Calu3 (cell line): ENCODE data around the gene TNFRSF19. TPM values are rescaled to one million over a fixed set of nuclear protein-coding genes. Genes with fewer than 3 reads are reported as not detected.

Experiments used
- BruUV-seq: library from RNA; stranded (reverse); fragments of 400-500 nt; replicated peaks from 2 replicates; lab custom pipeline; 2021; lab: Mats Ljungman, UMichigan
- CTCF ChIA-PET: fragments of 300-600 bp; sonication (Branson Sonifier 250); formaldehyde crosslinking; loops from one replicate; lab custom pipeline; 2022; ENCODE audit warnings: antibody characterized with exemption; lab: Charles Lee
- DNase-seq: peaks from one replicate; pipeline ENCODE4 v3.0.0; 2022
- H3K27ac Mint-ChIP-seq: one replicate; pipeline ENCODE4 v1.8.0; 2022; ENCODE audit warnings: mixed read lengths; ENCODE audit not compliant: unreplicated experiment
- H3K27me3 Mint-ChIP-seq: one replicate; pipeline ENCODE4 v1.8.0; 2022; ENCODE audit warnings: mixed read lengths; ENCODE audit not compliant: unreplicated experiment
- H3K36me3 Mint-ChIP-seq: one replicate; pipeline ENCODE4 v1.8.0; 2022; ENCODE audit warnings: mild to moderate bottlenecking, moderate library complexity, mixed read lengths; ENCODE audit not compliant: insufficient read depth, unreplicated experiment
- H3K4me1 Mint-ChIP-seq: one replicate; pipeline ENCODE4 v1.8.0; 2022; ENCODE audit warnings: mild to moderate bottlenecking, low read depth, mixed read lengths; ENCODE audit not compliant: unreplicated experiment
- H3K4me3 Mint-ChIP-seq: one replicate; pipeline ENCODE4 v1.8.0; 2022; ENCODE audit warnings: mild to moderate bottlenecking, low read depth, moderate library complexity, mixed read lengths; ENCODE audit not compliant: unreplicated experiment
- H3K9me3 Mint-ChIP-seq: one replicate; pipeline ENCODE4 v1.8.0; 2022; ENCODE audit warnings: low read depth, mixed read lengths; ENCODE audit not compliant: unreplicated experiment
- CTCF ChIP-seq: fragments of 200-600 bp; IDR thresholded peaks from one replicate; pipeline ENCODE4 v1.8.0; 2022; ENCODE audit warnings: antibody characterized with exemption; ENCODE audit not compliant: unreplicated experiment
- intact Hi-C: fragments of 100-400 bp; cut with micrococcal nuclease; formaldehyde crosslinking; loops from one replicate; pipeline ENCODE4 v1.10.0; 2022; ENCODE audit not compliant: unreplicated experiment
- total RNA-seq: library from RNA; stranded (reverse); gene quantifications from 2 replicates; pipeline ENCODE4 v1.2.3, GENCODE V29; 2022

Gene TNFRSF19
- total RNA-seq, 1 experiment from 2014 or later = 38.3 TPM

GRCh38 chr13:23643338-23644125 is 73.3 kb downstream of the TNFRSF19 start:
- peaks cover under 1% of the 10 kb centered on the region for H3K9me3 Mint-ChIP-seq
- no peaks in the 10 kb centered on the region for H3K4me1 Mint-ChIP-seq
- TF ChIP-seq CTCF = no peak

GRCh38 chr13:23644126-23644419 is 73.9 kb downstream of the TNFRSF19 start:
- CTCF ChIA-PET = no interaction called here
- no peak for TF ChIP-seq CTCF
- no peaks in the 10 kb centered on the region for H3K4me1 Mint-ChIP-seq
- no peak for DNase-seq
- H3K27me3 Mint-ChIP-seq = no peaks in the 10 kb centered on the region
- H3K4me3 Mint-ChIP-seq = no peak overlapping the region
- BruUV-seq = no TSS peak
- H3K27ac Mint-ChIP-seq = no peak overlapping the region
- H3K9me3 Mint-ChIP-seq = peaks cover 3% of the 10 kb centered on the region
- intact Hi-C loops = no loop called here
- no peaks in the 10 kb centered on the region for H3K36me3 Mint-ChIP-seq

More at GRCh38 chr13:23643338-23644125, 73.3 kb downstream of the TNFRSF19 start:
- Mint-ChIP-seq H3K36me3 (no peaks in the 10 kb centered on the region), H3K4me3 (no peak overlapping the region), H3K27me3 (no peaks in the 10 kb centered on the region), H3K27ac (no peak overlapping the region)
- no peak for DNase-seq
- CTCF ChIA-PET = no interaction called here
- BruUV-seq = no TSS peak
- intact Hi-C loops = no loop called here

- no peak overlapping the region for H3K27ac Mint-ChIP-seq
Observed at GRCh38 chr13:23644527-23645138, 74.4 kb downstream of the TNFRSF19 start.

GRCh38 chr13:23645851-23646250 is 75.6 kb downstream of the TNFRSF19 start:
- BruUV-seq = no TSS peak
- H3K27ac Mint-ChIP-seq = no peak overlapping the region
- no peak for DNase-seq

More at GRCh38 chr13:23644527-23645138, 74.4 kb downstream of the TNFRSF19 start:
- Mint-ChIP-seq H3K9me3 (peaks cover 3% of the 10 kb centered on the region), H3K4me1 (no peaks in the 10 kb centered on the region), H3K27me3 (no peaks in the 10 kb centered on the region), H3K36me3 (no peaks in the 10 kb centered on the region), H3K4me3 (no peak overlapping the region)
- CTCF ChIA-PET = no interaction called here
- DNase-seq = no peak
- intact Hi-C loops = no loop called here
- no peak for TF ChIP-seq CTCF
- no TSS peak for BruUV-seq

More at GRCh38 chr13:23645851-23646250, 75.6 kb downstream of the TNFRSF19 start:
- H3K4me3 Mint-ChIP-seq = no peak overlapping the region
- peaks cover 3% of the 10 kb centered on the region for H3K9me3 Mint-ChIP-seq
- no peaks in the 10 kb centered on the region for H3K4me1 Mint-ChIP-seq
- intact Hi-C loops = no loop called here
- H3K36me3 Mint-ChIP-seq = no peaks in the 10 kb centered on the region
- CTCF ChIA-PET = no interaction called here
- H3K27me3 Mint-ChIP-seq = no peaks in the 10 kb centered on the region
- no peak for TF ChIP-seq CTCF
